ENCODE results near the gene ACADS.

DNA sequence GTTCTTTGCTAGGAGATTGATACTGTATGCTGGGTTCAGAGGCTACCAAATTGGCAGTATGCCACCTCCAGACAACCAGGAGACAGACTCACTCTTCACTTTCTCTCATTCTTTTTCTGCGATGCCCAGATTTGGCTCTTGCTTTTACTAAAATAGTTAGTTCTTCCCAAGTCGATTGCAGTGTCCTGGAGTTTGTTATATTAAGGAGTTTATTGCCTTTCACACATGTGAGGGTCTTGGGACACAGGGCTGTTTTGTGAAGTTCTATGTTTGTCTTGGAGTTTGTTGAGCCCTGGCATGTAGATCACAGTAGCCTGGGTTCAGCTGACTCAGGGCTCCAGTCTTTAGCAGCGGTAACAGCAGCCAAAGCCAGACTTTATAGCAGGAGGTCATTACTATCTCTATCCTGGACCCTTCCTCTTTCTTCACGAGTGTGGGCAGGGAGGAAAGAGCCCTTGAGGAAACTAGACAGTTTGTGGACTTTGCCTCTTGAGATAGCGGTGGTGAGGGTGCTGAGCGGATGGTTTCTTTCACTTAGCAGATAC is 37.0 kb upstream of the ACADS start:
- no peak for TF ChIP-seq POLR2A (IDR thresholded peaks at IDR 0.05)
- TF ChIP-seq, protein P1, sequence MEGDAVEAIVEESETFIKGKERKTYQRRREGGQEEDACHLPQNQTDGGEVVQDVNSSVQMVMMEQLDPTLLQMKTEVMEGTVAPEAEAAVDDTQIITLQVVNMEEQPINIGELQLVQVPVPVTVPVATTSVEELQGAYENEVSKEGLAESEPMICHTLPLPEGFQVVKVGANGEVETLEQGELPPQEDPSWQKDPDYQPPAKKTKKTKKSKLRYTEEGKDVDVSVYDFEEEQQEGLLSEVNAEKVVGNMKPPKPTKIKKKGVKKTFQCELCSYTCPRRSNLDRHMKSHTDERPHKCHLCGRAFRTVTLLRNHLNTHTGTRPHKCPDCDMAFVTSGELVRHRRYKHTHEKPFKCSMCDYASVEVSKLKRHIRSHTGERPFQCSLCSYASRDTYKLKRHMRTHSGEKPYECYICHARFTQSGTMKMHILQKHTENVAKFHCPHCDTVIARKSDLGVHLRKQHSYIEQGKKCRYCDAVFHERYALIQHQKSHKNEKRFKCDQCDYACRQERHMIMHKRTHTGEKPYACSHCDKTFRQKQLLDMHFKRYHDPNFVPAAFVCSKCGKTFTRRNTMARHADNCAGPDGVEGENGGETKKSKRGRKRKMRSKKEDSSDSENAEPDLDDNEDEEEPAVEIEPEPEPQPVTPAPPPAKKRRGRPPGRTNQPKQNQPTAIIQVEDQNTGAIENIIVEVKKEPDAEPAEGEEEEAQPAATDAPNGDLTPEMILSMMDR (IDR thresholded peaks at IDR 0.05) = no peak
